WTC11 (cell line): ENCODE measurements around the gene SND1.

Experiments used
- CREB1 ChIP-seq: sonication (generic); formaldehyde crosslinking; IDR thresholded peaks from 2 replicates; pipeline ENCODE4 v1.8.0; 2023; ENCODE audit warnings: mild to moderate bottlenecking, missing genetic modification reagents
- CTCF ChIP-seq: fragments of 200-600 bp; IDR thresholded peaks from 2 replicates; pipeline ENCODE4 v1.8.0; 2022; ENCODE audit warnings: antibody characterized with exemption
- MAX ChIP-seq: sonication (generic); formaldehyde crosslinking; IDR thresholded peaks from 2 replicates; pipeline ENCODE4 v1.8.0; 2022; ENCODE audit warnings: mild to moderate bottlenecking, missing genetic modification reagents
- SP1 ChIP-seq: sonication (generic); formaldehyde crosslinking; conservative IDR thresholded peaks from 2 replicates; pipeline ENCODE4 v1.8.1; 2022; ENCODE audit warnings: missing genetic modification reagents
- TF ChIP-seq, protein P1 (sequence below): sonication (generic); formaldehyde crosslinking; conservative IDR thresholded peaks from 2 replicates; pipeline ENCODE4 v1.8.1; 2022; ENCODE audit warnings: mild to moderate bottlenecking, missing genetic modification reagents

DNA sequence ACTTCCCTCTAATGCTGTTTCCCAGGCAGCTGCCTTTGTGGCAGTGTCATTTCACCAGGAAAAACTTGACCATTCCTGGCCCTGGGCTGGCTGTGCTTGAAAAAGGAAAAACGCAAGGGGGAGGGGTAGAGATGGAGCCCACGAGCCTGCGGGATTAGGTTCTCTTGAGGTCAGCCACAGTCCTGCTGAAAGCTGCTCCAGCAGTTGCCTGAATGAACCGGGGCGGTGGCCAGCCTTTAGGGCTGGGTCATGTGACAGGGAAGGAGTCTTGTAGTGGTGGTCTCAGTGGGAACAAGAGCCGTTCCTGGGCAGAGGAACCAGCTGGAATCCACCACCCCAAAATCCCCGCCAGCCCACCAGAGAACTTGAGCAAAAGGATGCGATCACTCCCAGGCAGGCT lies 430.4 kb downstream of the SND1 start:
- TF ChIP-seq CTCF (no peak), CREB1 (CRISPR knock-in tag) (no peak), MAX (no peak), SP1 (CRISPR knock-in tag) (no peak)
- TF ChIP-seq, protein P1, sequence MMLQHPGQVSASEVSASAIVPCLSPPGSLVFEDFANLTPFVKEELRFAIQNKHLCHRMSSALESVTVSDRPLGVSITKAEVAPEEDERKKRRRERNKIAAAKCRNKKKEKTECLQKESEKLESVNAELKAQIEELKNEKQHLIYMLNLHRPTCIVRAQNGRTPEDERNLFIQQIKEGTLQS (CRISPR knock-in tag) = no peak
